Fibroblast of villous mesenchyme (primary cell): ENCODE data around the gene GGACT. TPM values are rescaled to one million over a fixed set of nuclear protein-coding genes. Genes with fewer than 3 reads are reported as not detected.

Experiments used
- DNase-seq: peaks from one replicate; pipeline ENCODE4 v3.0.0-alpha.2; 2010; ENCODE audit warnings: low read depth
- H3K4me3 ChIP-seq: 2 replicates; pipeline ENCODE4 v1.5.1; 2011; ENCODE audit warnings: low read depth, mild to moderate bottlenecking, low read length
- total RNA-seq: library from RNA; depleted of rRNA; stranded (reverse); fragments of >200 nt; gene quantifications from 2 replicates; pipeline ENCODE4 v1.2.3, GENCODE V29; 2012
- TF ChIP-seq, protein P1 (sequence below): IDR thresholded peaks from 2 replicates; pipeline ENCODE4 v1.5.1; 2012; ENCODE audit warnings: low read depth, mild to moderate bottlenecking, low read length; ENCODE audit not compliant: insufficient read depth

The GGACT gene
- total RNA-seq, 1 donor, result 8.2 TPM

GRCh38 chr13:100517728-100518127 is 70.9 kb downstream of the GGACT start:
- DNase-seq, result no peak
- TF ChIP-seq, protein P1, sequence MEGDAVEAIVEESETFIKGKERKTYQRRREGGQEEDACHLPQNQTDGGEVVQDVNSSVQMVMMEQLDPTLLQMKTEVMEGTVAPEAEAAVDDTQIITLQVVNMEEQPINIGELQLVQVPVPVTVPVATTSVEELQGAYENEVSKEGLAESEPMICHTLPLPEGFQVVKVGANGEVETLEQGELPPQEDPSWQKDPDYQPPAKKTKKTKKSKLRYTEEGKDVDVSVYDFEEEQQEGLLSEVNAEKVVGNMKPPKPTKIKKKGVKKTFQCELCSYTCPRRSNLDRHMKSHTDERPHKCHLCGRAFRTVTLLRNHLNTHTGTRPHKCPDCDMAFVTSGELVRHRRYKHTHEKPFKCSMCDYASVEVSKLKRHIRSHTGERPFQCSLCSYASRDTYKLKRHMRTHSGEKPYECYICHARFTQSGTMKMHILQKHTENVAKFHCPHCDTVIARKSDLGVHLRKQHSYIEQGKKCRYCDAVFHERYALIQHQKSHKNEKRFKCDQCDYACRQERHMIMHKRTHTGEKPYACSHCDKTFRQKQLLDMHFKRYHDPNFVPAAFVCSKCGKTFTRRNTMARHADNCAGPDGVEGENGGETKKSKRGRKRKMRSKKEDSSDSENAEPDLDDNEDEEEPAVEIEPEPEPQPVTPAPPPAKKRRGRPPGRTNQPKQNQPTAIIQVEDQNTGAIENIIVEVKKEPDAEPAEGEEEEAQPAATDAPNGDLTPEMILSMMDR, result no peak
- H3K4me3 ChIP-seq, result no peak overlapping the region

GRCh38 chr13:100517135-100517534 is 71.5 kb downstream of the GGACT start:
- DNase-seq, result no peak
- TF ChIP-seq, protein P1, result no peak

DNA sequence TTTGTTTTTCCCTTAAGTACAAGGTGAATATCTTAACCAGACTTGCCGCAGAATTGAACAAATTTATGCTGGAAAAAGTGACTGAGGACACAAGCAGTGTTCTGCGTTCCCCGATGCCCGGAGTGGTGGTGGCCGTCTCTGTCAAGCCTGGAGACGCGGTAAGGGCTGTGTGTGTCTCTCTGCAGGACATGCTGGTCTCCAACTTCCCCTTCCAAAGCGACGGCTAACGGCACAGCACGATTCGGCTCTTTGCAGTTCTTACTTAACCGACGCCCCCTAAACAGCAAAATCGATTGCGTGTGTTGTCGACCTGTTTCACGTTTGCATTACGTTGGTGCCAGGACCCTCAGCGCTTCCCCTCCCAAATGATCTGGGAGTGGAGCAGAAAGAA is 73.2 kb downstream of the GGACT start:
- TF ChIP-seq, protein P1, result no peak
- no peak for DNase-seq
- H3K4me3 ChIP-seq, result no peak overlapping the region

More at GRCh38 chr13:100517135-100517534, 71.5 kb downstream of the GGACT start:
- no peak overlapping the region for H3K4me3 ChIP-seq

GRCh38 chr13:100514788-100515409 is 73.7 kb downstream of the GGACT start:
- TF ChIP-seq, protein P1, result peak; percentile 98
- peak; percentile 76 for DNase-seq
- no peak overlapping the region for H3K4me3 ChIP-seq

- TF ChIP-seq, protein P1, result no peak
- no peak overlapping the region for H3K4me3 ChIP-seq
- DNase-seq, result peak; percentile 53
Measured at GRCh38 chr13:100513987-100514670, 74.5 kb downstream of the GGACT start.

DNA sequence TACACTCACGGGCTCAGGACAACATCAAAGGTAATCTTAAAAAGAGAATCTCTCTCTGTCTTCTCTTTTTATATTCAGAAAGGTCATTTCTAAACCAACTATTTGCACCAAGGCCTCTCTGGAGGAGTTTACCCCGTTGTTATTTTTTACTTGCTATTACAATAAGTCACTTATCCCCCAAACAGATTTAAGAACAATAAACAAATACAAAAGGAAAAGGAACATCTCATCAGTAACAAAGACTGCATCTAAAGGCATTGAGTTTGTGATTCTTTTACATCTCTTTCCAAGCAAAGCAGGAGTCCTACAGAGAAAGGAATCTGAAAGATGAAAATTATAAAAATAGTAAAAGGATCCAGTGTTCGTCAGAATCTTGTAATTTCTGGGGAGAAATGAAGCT is 75.4 kb downstream of the GGACT start:
- H3K4me3 ChIP-seq, result no peak overlapping the region
- TF ChIP-seq, protein P1, result no peak

More for the DNA sequence above, 75.4 kb downstream of the GGACT start:
- no peak for DNase-seq
